GM11168 (cell line): Measurements from ENCODE around the gene CAPN1.
"Not testable (repeated sequence)": the region's sequence is repeated elsewhere in the genome, so short reads cannot be mapped to it uniquely, and the experiment has no call there.

Experiments used
- in situ Hi-C: fragments of 300-500 bp; cut with MboI; formaldehyde crosslinking; loops from one replicate; pipeline ENCODE4 v1.12.0; 2022; ENCODE audit warnings: low sequenced_read_pairs; ENCODE audit not compliant: unreplicated experiment

CAPN1 gene

DNA sequence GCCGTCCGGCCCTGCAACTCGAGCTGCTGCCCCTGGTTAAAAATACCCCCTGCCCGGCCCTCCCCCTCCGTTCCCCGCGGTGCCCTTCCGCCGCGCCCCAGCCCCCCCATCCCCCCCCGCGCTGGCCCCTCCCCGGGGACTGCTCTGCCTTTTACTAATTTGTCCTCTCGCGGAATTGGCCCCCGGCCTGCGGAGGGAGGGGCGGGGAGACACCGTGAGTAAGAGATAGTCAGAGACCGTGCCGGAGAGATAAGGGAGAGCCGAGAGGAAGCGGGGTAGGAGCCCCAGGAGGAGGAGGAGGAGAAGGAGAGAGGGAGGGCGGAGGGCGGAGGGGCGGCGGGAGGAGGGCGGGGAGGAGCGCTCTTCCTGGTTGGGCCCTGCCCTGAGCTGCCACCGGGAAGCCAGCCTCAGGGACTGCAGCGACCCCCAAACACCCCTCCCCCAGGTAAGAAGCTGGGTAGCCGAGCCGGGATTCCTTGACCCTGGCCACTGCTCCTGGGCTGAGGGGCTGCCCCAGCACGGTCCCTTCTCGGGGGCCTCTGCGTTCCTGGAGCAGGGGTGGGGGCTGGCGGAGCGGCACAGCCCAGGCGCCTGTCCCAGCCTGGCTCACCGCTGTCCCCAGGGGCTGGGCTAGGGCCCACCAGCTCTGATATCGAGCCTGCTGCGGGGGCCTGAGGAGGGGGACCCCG is at the start of gene CAPN1:
Gene CAPN1 (plus strand): TSS at position 360 of the 689 bp plus-strand sequence. CDS start 774 bp downstream, outside the sequence.
- in situ Hi-C loops: no loop called here

DNA sequence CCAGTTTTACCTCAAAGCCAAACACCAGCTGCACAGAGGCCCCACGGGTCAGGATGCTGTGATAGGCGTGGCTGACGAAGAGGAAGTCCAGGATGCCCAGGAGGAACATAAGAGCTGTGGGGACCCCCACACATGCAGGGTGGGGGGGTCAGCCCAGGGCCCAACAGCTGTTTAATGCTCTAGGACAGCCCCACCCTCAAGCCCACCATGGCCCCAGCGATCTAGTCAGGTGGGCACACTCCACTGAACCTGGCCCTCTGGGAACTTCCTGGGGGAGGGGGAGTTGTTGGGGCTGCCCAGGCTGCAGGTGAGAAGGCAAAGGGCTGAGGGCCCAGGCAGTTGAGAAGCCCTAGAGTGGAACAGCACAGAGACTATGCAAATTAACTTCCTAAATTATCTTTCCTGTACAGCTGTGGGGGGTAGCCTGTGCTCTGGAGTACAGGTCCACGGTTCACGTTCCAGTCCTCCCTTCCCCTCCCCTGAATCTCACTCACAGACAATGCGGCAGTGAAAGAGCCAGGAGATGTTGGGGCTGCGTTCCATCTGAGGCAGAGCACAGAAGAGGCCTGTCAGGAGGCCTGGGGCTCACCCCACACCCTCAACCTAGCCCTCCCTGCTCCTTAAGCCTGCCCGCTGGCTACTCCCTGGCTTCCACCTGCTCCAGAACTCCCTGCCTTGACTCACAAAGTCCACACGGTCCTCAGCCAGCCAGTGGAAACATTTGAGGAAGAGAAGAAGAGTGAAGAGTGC is 49.3 kb upstream of the CAPN1 start:
- in situ Hi-C loops: no loop called here

DNA sequence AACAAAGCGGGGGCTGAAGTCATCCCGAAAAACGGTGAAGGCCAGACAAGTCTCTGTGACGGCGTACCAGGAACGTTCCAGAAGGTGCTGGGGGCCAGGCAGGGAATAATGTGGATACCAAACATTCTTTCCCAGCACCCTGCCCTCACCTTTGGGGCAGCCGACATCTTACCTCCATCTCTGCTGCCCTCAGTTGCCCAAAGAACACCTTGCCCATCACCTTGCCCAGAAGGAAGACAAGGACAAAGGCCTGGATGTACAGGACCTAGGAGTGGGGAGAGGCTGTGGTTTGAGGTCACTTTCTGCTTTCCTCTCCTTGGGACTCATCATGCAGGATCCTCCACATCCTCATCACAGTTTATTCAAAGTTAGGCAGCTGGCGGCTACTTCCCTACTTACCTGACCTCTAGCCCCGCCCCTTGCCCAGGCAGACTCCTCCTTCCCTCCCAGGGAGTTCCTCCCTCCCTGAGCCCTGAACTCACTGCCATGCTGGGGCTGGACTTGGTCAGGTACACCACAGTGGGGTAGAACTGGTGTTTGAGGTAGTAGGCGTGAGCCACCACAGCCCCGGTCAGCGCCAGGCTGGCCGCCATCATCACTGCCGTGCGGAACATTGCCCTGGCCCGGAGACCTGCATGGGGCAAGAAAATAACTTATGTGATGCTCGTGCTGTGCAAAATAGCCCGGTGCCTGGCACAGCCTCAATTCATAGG is 48.6 kb upstream of the CAPN1 start:
- in situ Hi-C loops: no loop called here

DNA sequence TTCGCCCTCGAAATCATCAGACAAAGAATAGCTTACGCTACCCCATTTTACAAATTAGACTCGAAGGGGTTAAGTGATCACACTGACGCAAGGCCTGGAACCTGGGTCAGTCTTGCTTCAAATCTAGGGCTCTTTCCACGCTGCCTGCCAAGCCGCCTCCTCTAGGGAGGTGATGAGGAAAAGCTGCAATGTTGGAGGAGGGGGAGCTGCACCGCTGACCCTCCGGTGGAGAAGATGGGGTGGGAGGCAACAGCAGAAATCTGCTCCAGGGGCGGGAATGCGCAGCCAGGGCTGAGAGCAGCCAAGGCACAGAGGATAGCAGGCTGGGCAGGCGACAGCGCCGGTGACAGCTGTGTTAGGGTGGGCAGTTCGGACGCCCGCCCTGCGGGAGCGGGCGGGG is 48.0 kb upstream of the CAPN1 start:
- in situ Hi-C loops: no loop called here

DNA sequence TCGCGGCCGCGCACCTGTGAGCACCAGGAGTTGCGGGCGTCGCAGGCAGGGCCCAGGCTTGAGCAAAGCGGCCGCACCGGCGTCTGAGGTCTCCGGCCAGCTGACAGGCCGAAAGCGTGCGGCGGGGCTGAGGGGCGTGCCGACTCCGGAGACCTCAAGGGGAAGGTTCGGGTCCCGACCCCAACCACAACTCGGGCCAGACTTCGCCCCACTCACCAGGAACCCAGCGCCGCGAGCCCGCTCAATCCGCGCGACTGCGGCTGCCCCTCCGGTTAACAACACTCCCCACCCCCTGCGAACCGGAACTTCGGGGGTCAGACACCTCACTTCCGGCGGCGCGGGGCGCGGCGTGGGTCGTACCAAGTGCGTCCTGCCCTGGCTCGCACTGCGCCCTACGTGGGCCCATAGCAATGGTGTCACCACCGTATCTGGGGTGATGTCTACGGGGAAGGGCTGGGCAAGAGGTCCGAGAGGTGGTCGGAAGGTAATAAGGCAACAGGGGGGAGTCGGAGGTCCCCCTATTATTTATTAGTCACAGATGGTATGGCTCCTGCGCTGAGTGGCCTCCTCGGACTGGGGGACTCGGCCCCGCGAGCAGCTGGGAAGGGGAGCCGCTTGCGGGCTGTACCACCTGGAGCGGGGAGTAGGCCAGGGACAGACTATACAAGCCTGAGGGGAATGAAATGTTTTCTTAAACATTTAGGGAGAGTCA is 47.3 kb upstream of the CAPN1 start, which contains the start of gene SYVN1:
Gene SYVN1 (minus strand): TSS at position 280 of the 712 bp plus-strand sequence. CDS start 918 bp downstream, outside the sequence.
- in situ Hi-C loops: no loop called here

DNA sequence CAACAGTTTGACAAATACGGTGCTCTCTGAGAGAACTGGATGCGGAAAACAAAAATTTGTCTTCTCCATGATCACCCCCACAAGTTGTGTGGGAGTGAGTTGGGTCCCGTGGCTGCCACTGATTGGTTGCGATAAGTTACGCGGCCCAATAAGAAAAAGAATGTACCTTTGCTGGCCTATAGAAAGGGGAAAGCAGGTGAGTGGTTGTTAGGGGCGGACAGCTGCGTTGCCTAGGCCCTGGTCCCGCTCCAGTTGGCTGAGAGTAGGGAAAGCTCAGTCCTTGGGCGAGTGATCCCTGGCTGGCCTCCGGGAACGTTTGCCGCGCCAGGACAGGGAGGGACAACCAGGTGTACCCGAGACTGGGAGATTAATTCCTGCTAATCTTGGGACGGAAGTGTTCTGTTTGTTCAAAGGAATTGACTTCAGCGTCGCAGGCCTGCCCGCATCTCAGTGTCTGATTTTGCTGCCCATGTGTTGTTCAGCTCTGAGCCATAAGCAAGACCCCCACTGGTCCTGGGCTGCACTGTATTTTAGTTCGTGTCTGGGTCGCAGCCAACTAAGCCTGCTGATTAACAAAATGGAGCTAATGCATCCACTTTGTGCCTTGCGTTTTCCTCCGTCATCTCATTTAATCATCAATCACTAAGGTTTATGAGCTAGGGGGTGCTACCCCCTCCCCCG is 46.6 kb upstream of the CAPN1 start:
- in situ Hi-C loops: no loop called here

DNA sequence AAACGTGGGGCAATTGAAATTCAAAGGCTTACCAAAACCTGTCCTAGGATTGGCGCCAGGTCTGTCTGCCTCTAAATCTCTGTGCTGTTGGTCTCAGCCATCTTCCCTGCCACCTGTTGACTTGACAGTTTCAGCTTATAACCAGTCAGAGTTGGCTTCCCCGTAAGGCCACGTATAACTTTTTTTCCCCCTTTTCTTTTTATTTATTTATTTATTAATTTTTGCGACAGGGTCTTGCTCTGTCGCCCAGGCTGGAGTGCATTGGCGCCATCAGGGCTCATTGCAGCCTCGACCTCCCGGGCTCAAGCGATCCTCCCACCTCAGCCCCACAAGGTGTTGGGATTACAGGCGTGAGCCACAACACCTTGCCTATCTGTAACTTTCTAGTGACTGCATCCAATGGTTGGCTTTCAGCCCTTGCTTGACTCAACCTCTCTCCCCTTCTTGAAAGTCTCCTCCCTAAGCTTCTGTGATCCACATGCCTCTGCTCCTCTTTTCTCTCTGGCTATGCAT is 46.0 kb upstream of the CAPN1 start:
- in situ Hi-C loops: no loop called here

DNA sequence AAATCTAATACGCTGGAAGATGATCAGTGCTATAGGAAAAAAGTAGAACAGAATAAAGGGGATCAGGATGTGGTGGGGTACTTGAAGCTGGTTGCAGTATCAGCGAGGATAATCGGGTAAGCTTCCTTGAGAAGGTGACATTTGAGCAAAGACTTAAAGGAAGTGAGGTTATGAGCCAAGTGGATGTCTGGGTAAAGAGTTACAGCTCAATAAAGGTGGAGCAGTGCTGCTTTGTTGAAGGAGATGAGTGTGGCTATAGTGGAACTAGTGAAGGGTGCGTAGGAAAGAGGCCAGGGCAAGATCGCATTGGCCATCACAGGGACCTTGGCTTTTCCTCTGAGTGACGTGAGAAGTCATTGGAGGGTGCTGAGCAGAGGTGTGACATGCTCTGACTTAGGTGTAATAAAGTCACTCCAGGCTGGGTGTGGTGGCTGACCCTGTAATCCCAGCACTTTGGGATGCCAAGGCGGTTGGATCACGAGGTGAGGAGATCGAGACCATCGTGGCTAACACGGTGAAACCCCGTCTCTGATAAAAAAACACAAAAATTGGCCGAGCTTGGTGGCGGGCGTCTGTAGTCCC is 45.1 kb upstream of the CAPN1 start:
- in situ Hi-C loops: no loop called here

DNA sequence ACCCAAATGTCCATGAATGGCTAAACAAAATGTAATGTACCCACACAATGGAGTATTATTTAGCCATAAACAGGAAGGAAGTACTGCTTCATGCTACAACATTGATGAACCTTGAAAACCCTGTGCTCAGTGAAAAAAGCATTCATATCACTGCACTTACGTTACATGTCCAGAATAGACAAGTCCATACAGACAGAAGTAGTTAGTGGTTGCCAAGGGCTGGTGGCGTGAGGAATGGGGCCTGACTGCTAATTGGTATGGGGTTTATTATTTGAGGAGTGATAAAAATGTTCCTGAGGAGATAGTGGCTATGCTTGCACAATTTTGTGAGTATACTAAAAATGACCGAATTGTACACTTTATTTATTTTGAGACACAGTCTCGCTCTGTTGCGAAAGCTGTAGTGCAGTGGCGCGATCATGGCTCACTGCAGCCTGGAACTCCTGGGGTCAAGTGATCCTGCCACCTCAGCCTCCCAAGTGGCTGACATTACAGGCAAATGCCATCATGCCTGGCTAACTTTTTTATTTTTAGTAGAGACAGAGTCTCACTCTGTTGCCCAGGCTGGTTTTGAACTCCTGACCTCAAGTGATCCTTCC is 39.7 kb upstream of the CAPN1 start:
- in situ Hi-C loops: no loop called here

DNA sequence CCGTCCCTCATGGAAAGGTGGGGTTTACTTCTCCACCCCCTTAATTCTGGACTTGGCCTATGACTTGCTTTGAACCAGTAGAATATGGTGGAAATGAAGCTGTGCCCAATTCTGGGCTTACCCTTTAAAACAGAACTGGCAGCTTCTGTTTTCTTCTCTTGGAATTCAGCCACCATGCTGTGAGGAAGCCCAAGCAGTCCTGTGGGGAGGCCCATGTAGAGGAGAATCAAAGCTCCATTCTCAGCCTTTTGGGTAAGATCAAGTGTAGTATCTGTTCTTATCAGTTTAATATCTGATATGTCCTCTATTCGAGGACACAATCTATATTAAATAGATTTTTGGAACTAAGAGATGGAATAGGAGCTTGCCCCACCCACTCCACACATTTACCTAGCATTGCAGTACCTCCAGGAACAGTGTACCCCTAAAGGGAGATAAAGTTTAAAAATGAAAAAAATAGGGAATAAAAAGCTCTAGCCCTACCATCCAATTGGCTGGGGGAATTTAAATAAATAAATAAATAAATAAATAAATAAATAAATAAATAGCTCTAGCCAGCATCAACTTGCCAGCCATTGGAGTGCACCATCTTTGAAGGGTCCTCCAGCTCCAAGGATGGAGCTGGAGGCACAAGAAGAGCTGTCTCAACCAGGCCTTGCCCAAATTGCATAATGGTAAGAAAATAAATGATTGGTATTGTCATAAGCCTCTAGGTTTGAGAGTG is 34.2 kb upstream of the CAPN1 start:
- in situ Hi-C loops: no loop called here

DNA sequence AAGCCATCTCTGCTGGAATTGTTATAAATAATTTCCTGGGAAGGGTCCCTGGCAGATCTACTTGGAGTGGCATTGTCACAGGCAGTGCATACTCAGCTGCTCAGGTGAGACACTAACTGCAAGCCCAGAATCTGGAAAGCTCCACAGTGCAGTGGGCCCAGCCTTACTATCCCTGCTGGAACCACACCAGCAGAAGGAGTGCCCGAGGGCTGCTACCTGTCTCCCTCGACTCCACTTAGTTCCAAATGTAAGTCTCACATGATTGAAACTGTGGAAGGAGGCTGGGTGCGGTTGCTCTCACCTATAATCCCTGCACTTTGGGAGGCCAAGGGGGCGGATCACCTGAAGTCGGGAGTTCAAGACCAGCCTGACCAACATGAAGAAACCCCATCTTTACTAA is 33.1 kb upstream of the CAPN1 start:
- in situ Hi-C loops: no loop called here

DNA sequence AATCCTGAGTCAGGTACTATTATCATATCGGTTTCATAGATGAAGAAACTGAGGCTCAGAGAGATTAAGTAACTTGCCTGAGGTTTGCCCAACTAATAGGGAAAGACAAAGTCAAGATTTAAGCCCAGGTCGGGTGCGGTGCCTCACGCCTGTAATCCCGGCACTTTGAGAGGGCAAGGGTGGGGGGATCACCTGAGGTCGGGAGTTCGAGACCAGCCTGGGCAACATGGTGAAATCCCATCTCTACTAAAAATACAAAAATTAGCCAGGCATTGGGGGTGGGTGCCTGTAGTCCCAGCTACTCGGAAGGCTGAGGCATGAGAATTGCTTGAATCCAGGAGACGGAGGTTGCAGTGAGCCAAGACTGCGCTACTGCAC is 31.6 kb upstream of the CAPN1 start:
- in situ Hi-C loops: not testable (repeated sequence)

DNA sequence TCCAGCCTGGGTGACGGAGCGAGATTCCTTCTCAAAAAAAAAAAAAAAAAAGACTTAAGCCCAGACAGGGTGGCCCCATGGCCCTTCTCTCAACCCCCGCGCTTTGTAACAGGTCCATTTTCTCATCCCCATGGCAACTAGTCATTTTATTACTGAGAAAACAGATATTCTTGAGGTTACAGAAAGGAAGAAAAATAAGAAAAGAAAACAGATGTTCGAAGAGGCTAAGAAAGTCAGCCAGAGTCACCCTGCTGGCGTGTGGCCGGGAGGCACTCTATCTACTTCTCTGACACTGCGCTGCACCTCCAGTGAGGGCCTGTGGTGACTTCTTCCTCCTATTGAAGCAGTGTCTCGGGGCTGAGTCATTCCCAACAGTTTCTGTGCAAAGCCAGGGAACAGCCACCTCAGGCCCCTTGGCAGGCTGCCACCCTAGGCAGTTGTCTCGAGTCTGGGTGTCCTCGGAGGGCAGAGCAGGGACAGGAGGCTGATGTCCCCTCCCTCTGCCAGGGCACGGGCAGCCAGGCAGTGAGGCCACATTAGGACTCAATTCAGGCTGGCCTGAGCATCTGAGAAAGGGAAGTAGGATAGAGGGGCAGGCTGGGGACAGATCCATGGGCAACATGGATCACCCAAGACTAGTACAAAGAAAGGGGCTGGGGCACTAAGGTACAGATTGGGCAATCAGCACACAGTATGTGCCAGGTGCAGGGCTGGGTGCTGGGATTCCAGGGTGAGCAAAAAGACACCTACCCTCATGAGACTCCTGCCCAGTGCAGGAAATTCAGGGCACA is 31.0 kb upstream of the CAPN1 start:
- in situ Hi-C loops: no loop called here

DNA sequence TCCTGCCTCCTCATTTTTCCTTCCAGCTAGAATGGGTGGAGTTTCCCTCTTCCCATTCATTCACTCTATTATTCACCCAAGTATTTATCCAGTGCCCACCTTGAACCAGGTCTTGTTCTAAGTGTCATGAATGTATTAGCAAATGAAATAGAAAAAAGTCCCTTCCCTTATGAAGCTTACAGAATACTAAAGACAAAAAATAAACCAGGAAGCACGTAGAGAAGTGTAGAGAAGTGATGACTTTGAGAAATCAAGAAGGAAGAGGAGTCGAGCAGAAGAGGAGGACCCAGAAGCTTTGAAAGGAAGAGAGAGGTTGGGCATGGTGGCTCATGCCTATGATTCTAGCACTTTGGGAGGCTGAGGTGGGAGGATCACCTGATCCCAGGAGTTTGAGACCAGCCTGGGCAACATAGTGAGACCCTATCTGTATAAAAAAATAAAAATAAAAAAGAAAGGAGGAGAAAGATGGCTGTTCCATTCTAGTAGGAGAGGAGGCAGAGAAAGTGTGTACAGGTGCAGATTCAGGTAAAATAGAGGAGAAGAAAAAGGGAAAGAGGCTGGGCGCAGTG is 30.3 kb upstream of the CAPN1 start:
- in situ Hi-C loops: no loop called here

DNA sequence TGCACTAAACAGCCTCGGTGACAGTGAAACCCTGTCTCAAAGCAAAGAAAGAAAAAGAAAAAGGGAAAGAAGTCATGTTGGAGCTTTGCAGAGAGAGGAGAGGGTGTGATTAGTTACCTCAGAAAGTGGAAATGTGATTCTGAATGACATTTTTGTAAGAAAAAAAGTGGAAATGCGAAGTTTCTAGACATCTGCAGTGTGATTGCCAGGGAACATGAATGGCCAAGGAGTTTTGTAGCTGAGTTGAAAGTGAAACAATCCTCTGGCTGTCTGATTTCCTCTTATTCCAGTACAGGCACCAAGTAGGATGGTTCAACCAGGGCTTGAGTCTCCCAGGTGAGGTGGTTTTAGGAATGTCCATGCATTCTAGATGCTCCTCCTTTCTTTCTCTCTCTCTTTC is 29.6 kb upstream of the CAPN1 start:
- in situ Hi-C loops: no loop called here

DNA sequence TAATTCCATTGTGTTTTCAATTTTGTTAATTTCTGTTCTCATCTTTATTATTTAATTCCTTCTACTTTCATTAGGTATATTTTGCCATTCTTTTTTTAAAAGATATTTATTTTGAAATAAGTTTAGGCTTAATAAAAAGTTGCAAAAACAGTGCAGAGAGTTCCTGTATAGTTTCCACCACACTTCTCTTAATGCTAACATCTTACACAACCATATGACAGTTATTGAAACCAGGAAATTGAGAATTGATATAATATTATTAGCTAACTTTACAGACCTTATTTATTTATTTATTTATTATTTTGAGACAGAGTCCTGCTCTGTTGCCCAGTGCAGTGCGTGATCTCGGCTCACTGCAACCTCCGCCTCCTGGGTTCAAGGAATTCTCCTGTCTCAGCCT is 25.5 kb upstream of the CAPN1 start:
- in situ Hi-C loops: no loop called here

DNA sequence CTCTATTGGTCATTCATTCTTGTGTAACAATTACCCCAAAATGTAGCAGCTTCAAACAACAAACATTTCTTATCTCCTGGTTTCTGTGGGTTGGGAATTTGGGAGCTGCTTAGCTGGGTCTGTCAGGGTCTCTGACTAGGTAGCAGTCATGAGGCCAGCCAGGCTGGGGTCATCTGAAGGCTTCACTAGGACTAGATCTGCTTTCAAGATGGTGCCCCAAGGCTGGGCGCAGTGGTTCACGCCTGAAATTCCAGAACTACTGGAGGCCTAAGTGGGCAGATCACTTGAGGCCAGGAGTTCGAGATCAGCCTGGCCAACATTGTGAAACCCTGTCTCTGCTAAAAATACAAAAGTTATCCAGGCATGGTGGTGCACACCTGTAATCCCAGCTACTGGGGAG is 24.8 kb upstream of the CAPN1 start:
- in situ Hi-C loops: no loop called here
